Cardiac fibroblast (primary cell): Measurements from ENCODE around the gene WFDC1.

ENCODE experiments used
- DNase-seq, 2 donors: peaks; one replicate each; pipeline versions ENCODE4 v3.0.0 to v3.0.0-alpha.2; 2010; ENCODE audit warnings: low read depth in 2 of 2
- H3K4me3 ChIP-seq, 2 donors: replicated peaks in 1 of 2; 1 replicate in 1 of 2; 2 replicates in 1 of 2; pipeline ENCODE4 v1.5.1; 2011; ENCODE audit warnings: low read depth in 2 of 2, low read length in 2 of 2, mild to moderate bottlenecking in 2 of 2, moderate library complexity in 1 of 2
- TF ChIP-seq, protein P1 (sequence below): IDR thresholded peaks from one replicate; pipeline ENCODE4 v1.5.1; 2011; ENCODE audit warnings: low read depth, mild to moderate bottlenecking, low read length, inconsistent platforms

Gene WFDC1

GRCh38 chr16:84329016-84329415 lies 34.3 kb downstream of the WFDC1 start:
- TF ChIP-seq, protein P1, sequence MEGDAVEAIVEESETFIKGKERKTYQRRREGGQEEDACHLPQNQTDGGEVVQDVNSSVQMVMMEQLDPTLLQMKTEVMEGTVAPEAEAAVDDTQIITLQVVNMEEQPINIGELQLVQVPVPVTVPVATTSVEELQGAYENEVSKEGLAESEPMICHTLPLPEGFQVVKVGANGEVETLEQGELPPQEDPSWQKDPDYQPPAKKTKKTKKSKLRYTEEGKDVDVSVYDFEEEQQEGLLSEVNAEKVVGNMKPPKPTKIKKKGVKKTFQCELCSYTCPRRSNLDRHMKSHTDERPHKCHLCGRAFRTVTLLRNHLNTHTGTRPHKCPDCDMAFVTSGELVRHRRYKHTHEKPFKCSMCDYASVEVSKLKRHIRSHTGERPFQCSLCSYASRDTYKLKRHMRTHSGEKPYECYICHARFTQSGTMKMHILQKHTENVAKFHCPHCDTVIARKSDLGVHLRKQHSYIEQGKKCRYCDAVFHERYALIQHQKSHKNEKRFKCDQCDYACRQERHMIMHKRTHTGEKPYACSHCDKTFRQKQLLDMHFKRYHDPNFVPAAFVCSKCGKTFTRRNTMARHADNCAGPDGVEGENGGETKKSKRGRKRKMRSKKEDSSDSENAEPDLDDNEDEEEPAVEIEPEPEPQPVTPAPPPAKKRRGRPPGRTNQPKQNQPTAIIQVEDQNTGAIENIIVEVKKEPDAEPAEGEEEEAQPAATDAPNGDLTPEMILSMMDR: no peak
- no peak overlapping the region for H3K4me3 ChIP-seq
- DNase-seq: no peak

- no peak for DNase-seq
- TF ChIP-seq, protein P1: no peak
- H3K4me3 ChIP-seq: no peak overlapping the region
Observed at GRCh38 chr16:84329843-84330684, 35.4 kb downstream of the WFDC1 start.

DNA sequence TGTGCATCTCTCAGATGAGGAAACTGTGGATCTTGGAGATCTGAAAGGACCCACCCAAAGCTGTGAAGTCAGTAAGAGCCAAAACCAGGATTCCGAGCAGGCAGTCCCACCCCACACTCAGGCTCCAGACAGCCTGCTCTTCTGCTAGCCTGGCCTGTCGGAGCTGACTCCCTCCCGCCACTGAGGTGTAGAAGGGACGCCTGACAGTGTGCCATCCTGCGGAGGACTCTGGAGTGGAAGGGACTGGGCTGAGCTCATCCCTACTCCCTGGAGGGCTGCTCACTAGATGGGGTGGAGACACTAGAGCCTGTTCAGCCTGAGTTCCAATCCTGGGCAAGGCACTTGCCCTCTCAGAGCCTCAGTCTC lies 36.0 kb downstream of the WFDC1 start:
- no peak overlapping the region for H3K4me3 ChIP-seq
- DNase-seq: no peak
- TF ChIP-seq, protein P1: no peak

GRCh38 chr16:84331998-84332780 lies 37.5 kb downstream of the WFDC1 start:
- DNase-seq: no peak
- TF ChIP-seq, protein P1: no peak

DNA sequence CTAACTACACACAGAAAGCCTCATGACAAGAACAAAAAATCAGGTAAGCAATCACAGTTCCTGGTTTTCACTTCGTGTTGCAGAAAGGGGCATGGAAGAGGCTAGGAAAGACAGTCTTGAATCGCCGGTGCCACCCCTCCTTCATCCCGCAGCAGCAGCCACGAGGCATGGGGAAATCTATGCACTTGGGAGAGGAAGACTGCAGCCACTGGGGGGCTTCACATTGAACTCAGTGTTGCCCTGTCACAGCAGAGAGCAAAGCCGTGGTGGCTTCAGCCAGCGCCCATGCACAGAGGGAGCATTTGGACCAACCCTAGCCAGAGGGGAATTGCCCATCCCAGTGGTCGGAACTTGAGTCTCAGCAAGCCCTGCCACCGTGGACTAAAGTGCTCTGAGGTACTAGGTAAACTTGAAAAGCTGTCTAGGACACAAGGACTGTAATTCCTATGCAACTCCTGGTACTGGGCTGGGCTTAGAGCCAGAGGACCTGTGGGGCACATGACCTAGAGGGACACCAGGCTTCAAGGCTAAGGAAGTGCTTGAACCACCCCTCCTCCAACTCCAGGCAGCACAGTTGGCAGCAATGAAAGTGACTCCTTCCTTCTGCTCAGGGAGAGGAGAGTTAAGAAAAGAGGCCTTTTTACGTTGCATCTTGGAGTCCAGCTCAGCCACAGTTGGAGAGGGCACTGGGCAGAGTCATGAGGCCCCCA lies 38.5 kb downstream of the WFDC1 start:
- H3K4me3 ChIP-seq: no peak overlapping the region
- TF ChIP-seq, protein P1: no peak
- no peak for DNase-seq

More at GRCh38 chr16:84331998-84332780, 37.5 kb downstream of the WFDC1 start:
- no peak overlapping the region for H3K4me3 ChIP-seq

DNA sequence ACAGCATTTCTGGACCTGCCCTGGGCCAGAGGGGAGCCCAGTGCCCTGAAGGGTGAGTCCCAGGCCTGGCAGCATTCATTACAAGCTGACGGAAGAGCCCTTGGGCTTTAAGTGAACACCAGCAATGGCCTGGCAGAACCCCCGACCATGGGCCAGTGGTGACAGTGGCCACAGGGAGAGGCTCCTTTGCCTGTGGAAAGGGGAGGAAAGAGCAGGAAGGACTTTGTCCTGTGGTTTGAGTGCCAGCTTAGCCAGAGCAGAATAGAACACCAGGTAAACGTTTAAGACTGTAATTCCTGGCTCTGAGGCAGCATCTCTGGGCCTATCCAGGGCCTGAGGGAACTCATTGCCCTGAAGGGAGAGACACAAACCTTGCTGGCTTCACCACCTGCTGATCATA lies 39.4 kb downstream of the WFDC1 start:
- TF ChIP-seq, protein P1: no peak
- DNase-seq: no peak
- H3K4me3 ChIP-seq: no peak overlapping the region
